Stimulated activated CD8-positive, alpha-beta memory T cell treated with anti-CD3 and anti-CD28 coated beads, Interleukin-7, amount 100 ng/mL, for 4 hours (primary cell): ENCODE data around the gene SPATA13.

ENCODE experiments used
- DNase-seq, 2 donors: peaks; one replicate each; pipeline ENCODE4 v3.0.0-alpha.2; 2020; ENCODE audit warnings: low read depth in 2 of 2

Gene SPATA13

DNA sequence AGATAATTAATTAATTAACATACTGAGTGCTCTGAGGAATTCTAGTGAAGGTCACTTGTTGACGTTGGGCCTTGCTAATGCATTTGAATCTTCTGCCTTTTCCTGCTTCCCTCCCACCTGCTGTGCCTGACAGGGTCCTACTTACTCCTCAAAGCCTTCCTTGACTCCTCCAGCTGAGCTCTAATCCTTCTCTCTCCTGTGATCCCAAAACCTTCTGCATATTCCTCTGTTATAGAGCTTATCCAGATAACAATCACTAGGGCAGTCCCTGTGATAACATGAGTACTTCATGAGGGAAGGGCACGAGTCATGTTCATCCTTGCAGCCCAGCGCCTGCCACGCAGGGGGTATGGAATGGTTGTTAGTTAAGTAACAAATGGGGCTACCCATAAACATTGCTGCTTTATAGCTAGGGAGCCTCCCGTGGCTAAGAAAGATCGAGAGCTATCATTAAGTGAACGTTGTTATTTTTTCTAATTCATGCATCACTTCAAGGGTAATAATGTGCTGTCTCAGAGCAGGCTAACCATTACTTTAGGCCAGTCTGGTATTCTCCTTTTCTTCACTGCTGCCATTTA lies 19.1 kb upstream of the SPATA13 start:
- no peak for DNase-seq

DNA sequence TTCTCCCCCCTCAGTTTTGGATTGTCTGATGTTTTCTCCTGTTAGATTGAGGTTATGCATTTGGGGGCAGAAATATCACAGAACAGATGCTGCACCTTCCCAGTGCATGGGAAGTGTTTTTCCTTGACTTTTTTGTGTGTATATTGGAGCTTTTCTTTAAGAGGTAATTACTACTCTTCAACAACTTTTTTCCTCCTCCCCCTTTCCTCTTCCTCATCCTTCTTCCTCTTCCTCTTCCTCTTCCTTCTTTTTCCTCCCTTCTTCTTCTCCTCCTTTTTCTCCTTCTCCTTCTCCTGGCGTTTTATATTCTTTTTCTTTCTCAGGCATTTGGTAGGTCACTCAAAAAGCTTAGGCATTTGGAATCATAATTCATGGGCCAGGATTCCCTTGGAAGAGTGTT lies 18.1 kb upstream of the SPATA13 start:
- DNase-seq: no peak

DNA sequence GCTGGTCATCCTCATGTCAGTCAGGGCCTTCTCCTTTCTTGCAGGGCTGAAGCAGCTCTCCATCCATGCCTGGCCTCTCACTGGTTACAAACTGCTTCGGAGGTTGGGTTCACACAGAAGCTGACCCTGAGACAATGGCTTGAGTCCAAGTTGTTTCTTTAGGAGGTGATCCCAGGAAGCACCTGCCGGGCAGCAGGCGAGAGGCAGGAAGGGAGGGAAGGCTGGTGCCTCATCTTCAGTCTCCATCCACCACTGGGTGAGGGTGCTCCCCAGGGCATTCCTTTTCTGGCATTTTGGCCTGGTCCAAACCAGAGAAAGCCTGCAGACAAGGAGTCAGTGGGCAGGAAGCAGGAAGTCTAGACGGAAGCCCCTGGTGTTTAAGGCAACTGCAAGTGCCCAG lies 17.6 kb upstream of the SPATA13 start:
- no peak for DNase-seq

DNA sequence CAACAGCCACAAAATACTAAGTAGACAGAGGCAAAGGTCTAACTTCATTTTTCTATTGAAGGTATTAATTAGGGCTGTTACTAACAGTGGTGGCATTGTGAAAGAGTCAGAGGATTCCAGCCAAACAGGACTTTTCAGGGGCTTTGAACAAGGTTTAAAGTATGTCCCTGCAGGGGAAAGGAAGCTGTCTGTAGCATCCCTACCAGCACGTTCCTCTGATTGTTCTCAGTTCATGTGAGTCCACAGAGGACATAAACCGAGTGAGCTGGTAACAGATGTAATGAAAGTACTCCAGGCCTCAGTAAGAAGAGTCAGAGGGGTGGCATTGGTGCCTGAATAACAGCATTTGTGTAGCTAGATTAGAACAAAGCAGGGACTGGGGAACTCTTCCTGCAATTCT lies 15.3 kb upstream of the SPATA13 start:
- no peak for DNase-seq

DNA sequence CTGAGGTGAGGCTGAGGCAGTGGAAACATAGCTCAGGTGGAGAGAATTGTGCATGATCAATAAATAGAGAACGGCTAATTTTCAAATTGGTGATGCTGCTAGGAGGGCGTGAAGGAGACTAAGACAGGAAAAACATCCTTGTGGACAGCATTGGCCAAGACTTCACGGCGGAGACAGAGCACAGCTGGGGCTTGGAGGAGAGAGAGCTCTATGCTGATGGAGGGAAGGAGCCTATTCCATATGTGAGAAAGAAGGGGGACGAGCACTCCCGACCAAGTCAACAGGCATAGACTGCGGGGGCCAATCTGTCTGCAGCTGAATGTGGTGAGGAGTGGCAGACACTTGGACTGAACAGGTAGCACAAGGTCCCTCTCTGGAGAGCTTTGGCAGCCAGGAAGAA lies 14.8 kb upstream of the SPATA13 start:
- DNase-seq: no peak

DNA sequence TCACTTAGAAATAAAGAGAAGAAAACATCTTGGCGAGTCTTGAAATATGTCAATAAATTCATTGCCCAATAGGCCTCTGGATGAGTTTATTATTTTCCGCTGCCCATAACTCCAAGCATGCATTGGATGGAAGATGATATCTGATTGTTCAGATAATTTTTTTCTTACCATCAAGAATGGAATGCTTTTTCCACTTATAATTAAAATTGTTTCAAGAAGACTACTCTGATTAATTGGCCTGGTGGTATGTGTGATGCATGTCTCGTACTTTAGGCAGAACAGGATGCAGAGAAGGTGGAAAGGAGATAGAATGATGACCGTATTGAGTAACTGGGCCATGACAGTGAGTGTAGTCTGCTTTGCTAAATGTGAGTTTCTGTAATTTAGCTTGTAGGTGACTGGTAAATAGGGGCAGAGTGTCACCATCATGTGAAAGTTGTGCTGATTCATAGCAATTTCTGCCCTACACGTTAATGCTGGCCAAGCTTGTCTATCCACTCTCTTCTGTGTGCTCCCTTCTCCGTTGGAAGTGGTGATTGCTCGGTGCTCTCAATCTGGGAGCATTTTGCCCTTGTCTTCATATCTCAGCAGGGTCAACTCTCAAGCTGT lies 13.5 kb upstream of the SPATA13 start:
- DNase-seq: no peak

DNA sequence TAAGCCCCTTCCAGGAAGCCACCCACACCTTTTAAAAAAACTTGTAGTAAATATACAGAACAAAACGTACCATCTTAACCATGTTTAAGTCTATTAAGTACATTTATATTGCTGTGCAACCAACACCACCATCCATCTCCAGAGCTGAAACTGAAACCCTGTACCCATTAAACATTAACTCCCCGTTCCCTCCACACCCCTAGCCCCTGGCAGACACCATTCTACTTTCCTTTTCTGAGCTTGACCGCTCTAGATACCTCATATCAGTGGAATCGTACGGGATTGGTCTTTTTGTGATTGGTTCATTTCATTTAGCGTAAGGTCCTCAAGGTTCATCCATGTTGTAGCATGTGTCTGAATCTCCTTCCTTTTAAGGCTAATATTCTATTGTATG lies 13.0 kb upstream of the SPATA13 start:
- no peak for DNase-seq

DNA sequence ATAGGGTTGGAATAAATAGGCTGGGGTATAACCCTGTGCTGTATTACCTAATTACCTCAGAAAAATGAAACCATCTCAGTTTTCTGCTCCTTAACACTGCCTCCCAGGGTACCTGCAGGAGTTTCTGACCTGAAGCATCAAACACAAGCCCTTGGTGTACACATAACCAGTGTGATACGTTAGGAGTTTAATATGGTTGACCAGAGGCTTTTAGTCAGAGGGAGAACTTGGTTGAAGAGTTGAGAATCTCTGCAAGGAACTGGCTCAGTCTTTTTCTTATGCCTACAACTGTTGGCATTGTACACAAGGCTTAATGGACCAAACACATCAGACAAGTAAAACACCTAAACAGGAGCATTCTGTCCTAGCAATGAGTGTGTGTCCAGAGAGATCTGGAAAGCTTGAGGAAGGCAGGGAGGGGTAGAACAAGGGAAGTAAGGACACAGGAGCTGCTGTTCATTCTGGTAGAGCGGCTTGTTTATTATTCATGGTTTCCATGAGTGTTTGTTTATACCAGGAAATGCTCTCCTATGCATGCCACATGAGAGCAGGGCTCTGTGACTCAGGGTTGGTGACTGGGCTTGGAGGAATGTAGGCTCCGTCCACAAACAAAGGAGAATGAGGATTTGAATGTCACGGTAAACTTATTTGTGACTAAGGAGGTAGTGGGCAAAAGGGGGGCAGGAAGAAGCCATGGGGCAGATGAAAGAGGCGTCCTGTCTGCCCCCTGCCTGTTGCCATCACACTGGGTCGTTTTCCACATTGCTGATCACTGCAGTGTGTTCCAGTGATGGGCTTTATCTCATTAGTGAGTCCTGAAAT lies 11.9 kb upstream of the SPATA13 start:
- no peak for DNase-seq

DNA sequence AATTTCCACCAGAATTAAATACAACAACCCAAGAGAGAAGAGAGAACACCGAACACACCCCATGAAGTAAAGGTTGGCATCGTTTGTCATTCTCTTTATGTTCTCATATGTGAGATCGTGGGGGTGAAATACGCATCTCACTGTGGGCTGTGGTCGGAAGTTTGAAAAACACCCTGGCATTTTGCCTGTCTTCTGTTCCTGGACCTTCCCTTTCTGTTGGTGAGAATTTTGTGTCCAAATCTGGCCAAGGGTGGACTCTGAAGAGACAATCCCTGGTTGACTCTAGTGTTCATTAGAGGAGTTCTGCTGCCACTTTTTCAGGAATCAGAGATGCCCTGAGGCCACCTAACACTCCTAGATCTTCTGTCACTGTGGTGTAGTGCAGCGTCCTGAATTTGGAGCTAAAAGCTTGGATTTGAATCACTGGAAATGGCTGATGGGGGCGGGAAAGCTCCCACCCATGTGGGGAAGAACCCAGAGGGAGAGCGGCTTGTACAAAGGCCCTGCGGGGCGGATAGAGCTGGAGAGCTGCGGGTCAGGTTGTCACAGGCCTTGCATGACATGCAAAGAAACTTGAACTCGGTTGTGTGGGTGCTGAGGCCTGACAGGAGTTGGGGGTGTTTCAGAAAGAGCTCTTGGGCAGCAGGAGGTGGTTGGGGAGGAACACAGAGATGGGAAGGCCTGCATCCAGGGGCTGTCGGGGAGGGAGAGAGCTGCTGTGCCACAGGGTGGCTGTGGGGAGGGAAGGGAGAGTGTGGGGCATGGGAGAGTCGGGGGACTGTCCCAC lies 11.1 kb upstream of the SPATA13 start:
- no peak for DNase-seq

DNA sequence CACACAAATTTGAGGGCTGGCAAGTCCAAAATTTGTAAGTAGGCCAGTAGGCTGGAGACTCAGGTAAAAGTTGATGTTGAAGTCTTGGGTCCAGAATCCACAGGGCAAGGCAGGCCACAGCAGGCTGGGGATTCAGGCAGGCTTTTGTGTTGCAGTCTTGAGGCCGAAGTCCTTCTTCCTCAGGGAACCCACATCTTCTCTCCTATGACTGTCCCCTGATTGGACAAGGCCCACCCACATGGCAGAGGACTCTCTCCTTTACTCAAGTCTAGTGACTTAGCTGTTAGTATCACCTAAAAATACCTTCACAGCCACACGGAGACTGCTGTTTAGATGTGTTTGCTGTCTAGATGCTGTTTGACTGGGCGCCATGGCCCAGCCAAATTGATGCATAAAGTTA lies 9.9 kb upstream of the SPATA13 start:
- no peak for DNase-seq

DNA sequence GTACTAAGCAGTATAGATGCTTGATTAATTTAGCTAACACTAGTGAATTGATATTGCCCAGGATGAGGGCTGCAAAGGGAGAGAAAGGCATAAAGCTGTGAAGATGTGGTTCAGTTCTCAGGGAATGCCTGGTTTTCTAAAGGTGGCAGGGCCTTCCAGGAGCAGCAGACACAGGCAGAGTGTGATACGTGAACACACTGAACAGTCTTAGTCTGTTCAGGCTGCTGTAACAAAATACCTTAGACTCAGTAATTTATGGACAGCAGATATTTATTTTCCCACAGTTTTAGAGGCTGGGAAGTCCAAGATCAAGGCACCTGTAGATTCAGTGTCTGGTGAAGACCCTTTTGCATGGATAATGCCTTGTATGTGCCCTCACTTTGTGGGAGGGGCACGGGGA lies 8.7 kb upstream of the SPATA13 start:
- no peak for DNase-seq

DNA sequence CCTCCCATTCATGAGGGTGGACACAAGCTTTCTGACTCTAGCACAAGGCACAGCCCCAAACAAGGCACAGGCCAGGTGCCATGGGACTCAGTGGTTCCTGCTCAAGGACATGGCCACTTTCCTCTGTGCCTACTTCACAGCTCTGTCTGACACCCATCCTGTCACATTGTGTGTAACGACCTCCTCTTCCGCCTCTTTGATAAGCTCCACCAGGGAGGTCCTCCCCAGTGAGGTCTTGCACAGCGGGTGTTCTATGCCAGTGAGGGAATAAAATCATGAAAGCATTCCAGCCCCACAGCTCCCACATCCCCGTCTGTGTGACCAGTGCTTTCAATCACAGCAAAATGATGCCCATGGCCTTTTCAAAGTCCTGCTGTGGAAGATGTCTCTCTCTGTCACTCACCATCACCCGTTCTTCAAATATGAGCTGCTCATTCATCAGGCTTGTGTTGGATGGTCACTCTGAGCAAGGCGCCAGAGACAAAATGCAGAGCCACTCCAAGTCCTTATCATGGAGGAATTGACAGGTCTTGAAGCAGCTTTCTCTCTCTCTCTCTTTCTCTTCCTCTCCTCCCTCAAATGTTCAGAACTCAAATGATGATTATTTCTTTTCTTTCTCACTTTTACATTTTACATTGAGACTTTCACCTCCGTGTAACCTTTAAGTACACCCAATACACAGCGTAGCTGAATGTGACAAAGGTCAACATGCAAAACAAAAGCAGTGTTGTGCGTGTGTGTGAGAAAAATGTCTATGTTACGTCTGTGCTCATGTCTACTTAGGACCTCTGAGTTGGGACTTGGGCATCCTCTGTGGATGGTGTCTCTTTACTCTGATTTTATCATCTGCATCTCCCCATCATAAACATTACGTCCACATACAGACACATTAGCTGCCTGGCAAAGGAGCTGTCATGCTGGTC lies 8.0 kb upstream of the SPATA13 start:
- no peak for DNase-seq

DNA sequence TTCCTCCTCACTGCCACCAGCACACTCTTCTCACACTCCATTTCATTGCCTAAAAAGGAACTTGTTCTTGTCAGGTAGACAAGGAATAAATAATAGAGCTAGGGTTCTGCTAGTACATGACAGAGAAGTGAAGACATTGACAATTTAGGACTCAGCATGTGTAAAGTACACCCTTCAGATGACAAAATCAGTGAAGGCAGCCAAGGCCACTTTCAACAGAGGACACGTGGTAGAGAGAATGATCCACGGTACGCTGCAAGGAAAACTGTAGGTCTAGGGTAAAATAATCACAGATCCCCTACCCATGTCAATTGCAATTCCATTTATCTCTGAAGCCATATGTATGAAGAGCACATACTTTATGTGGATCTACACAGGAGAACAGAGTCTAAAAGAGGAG lies 7.2 kb upstream of the SPATA13 start:
- no peak for DNase-seq

DNA sequence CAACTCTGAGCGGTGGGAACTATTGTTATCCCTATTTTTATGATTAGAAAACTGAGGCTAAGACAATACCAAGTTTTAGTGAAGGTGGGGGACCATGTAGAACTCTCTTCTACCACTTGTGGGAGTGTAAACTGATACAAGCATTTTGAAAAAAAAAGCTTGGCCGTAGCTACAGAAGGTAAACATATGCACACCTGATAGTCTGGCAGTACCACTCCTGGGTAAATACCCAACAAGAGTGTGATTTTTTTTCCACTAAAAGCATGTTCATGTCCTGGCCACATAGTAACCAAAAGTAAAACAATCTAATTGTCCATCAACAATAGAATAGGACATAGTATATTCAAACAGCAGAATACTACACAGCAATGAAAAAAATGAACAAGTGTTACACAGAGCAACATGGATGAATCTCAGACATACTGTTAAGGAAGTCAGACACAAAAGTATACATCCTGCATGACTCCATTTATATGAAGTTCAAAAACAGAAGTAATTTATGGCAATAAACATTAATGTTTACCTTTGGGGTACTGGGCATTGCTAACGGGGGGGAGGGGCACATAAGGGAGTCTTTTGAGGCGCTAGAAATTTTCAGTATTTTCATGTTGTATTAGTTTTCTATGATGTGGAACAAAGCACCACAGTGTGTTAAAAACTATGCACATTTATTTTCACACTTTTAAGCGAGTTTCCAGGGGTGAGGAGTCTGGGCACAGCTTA lies 6.4 kb upstream of the SPATA13 start:
- DNase-seq: no peak

DNA sequence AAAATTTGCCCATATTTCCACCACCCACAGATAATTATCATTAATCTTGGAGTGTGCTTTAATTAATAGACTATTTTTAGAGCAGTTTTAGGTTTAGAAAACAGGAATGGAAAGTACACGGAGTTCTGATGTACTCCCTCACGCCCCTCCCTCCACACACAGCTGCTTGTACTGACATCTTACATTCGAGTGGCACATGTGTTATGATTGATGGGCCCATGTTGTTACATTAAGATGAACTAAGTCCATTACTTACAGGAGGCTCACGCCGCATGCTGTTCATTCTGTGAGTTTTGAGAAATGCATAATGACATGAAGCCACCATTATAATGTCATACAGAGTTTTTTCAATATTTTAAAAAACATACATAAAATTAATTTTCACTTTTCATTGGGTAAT lies 1.2 kb upstream of the SPATA13 start:
- DNase-seq: no peak

DNA sequence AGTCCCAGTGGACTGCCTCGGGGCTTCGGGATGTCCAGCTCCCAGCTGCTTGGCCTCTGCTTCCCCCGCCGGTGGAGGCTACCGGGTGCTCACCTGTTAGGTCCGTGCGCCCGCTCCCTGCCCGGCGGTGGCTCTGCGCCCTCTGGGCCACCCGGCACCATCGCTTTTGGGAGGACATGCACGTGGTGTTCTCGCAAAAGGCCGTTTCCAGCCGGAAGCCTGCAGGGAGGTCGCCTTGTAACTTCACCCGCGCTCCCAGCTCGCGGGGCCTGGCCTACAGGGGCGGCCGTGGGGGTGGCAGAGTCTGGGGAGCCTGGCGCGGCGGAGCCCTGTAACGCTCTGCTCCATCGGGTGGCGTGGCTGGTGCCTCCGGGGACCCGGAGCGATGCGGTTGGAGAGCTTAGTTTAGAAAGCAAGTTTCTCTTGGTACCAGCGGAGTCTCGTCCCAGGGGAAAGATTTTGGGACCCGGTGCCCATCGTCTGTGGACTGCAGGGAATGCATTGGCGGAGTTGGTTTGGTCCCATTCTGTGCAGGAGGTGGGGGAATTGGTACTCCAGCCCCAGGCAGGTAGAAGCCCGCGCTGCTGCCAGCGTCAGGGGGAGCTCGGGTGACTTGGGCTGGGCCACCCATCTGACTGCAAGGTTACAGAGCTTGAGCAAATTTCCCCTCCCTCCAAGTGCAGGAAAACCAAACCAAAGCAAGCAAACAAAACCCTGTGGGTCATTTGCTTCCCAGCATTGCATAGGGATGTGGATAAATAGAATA lies 673 bp downstream of the SPATA13 start:
- DNase-seq: peak in 1 of 2 donors; percentile 33

DNA sequence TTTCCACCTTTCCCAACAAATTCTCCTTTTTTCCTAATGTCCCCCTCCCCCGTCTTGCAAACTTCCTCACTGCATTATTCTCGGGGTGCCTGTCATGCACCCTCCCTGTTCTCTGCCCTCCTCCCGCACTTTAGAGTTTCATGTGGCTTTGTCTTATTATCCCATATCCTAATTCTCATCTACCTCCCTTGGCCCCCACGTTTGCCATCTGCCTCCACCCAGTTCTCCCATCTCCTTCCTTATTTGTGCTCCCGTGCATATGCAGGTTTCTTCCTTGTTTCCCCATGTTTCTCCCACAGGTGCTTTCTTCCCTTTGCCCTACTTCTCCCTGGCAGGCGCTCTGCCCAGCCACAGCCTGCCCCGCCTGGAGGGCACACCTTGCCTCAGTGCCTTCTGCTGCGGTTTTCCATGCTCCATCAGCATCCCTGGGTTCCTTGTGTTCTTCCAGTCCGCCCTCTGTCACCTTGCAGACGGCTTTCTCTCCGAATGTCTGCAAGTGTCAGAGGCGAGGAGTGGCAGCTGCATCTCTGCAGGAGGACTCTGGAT lies 1.5 kb downstream of the SPATA13 start:
- no peak for DNase-seq

DNA sequence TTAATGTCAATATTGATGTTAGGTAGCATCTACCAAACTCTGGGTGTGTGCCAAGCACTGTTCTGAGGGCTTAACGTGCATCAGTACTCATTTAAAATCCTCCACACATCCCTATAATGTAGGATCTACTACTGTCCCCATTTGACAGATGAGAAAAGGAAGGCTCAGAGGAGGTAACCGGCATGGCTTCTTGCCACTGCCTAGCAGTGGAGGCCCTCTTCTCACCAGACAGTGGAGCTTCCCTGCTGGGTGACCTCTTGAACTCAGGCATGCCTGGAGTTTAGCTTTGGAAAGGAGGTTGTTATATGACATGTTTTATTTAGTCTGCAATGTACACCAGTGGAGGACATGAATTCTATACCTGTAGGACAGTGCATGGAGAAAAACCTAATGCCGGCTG lies 2.1 kb downstream of the SPATA13 start:
- DNase-seq: no peak

DNA sequence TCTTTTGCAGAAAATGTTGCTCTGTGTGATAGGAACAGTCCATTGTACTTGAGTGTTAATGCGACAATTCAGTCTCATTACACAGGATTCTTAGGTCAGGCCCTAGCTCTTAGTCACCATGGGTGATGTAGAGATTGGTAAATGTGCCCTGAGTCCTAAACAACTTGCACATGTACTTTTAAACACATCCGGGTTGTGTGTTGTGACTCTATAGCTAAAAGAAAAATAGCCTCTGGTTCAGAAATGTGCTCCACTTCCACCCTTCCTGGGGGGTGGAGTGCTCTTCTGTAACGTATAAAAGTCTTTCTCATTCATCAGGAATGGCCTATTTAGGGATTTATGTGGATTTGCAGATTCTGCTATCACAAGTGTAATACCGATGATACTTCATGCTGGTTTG lies 5.2 kb downstream of the SPATA13 start:
- no peak for DNase-seq

DNA sequence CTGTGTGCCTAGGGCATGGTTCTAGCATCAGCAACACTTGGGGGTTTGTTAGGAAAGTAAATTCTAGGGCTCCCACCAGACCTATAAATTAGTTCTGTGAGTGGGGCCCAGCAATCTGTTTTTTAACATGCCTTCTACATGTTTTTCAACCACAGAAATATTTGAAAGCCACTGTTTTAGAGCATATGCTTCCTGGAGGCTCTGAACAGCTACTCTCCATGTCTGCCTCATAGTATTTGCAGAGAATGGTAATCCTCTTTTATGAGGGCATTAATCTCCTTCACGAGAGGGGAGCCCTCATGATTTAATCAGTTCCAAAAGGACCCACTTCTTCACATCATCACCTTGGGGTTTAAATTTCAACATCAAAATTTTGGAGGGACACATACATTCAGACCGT lies 6.0 kb downstream of the SPATA13 start:
- DNase-seq: no peak
